Measurements from ENCODE around the gene E2F1.
"Not testable (repeated sequence)": the region's sequence is repeated elsewhere in the genome, so short reads cannot be mapped to it uniquely, and the experiment has no call there.

The E2F1 gene

GRCh38 chr20:33656783-33657703 is 29.1 kb downstream of the E2F1 start:
- no peak for DNase-seq

- no peak for DNase-seq
These were observed 30.0 kb downstream of the E2F1 start for GRCh38 chr20:33656010-33656782.

- no peak for DNase-seq
These were observed 31.0 kb downstream of the E2F1 start for GRCh38 chr20:33655164-33655563.

- DNase-seq, result no peak
These were observed 31.5 kb downstream of the E2F1 start for GRCh38 chr20:33654680-33655161.

- DNase-seq, result no peak
These were observed 32.1 kb downstream of the E2F1 start for GRCh38 chr20:33653900-33654596.

GRCh38 chr20:33653218-33653899 is 32.8 kb downstream of the E2F1 start:
- no peak for DNase-seq

GRCh38 chr20:33651562-33652048 is 34.6 kb downstream of the E2F1 start:
- DNase-seq, result no peak

GRCh38 chr20:33650753-33651561 is 35.2 kb downstream of the E2F1 start:
- DNase-seq, result no peak

GRCh38 chr20:33650111-33650752 is 36.0 kb downstream of the E2F1 start:
- no peak for DNase-seq

GRCh38 chr20:33649201-33649681 is 36.9 kb downstream of the E2F1 start:
- no peak for DNase-seq

- DNase-seq, result no peak
These were observed 37.7 kb downstream of the E2F1 start for GRCh38 chr20:33648396-33649004.

- no peak for DNase-seq
These were observed 38.4 kb downstream of the E2F1 start for GRCh38 chr20:33647603-33648395.

- DNase-seq, result not testable (repeated sequence)
These were observed 39.1 kb downstream of the E2F1 start for GRCh38 chr20:33646959-33647602.

GRCh38 chr20:33646191-33646590 is 40.0 kb downstream of the E2F1 start:
- no peak for DNase-seq

- DNase-seq, result no peak
These were observed 40.8 kb downstream of the E2F1 start for GRCh38 chr20:33645396-33645795.

- DNase-seq, result no peak
These were observed 41.2 kb downstream of the E2F1 start for GRCh38 chr20:33645072-33645358.

GRCh38 chr20:33644313-33645071 is 41.7 kb downstream of the E2F1 start:
- DNase-seq, result no peak

GRCh38 chr20:33640287-33640686 is 45.9 kb downstream of the E2F1 start:
- DNase-seq, result no peak

All from activated CD4-positive, alpha-beta T cell treated with anti-CD3 and anti-CD28 coated beads, Interleukin-2, amount 50 U/mL, for 4 hours (primary cell).